ENCODE measurements around the gene IFNL4. TPM values are rescaled to one million over a fixed set of nuclear protein-coding genes. Genes with fewer than 3 reads are reported as not detected.
"Not testable (repeated sequence)": the region's sequence is repeated elsewhere in the genome, so short reads cannot be mapped to it uniquely, and the experiment has no call there.

The IFNL4 gene
- total RNA-seq, 2 donors from 2014 or later: not detected

DNA sequence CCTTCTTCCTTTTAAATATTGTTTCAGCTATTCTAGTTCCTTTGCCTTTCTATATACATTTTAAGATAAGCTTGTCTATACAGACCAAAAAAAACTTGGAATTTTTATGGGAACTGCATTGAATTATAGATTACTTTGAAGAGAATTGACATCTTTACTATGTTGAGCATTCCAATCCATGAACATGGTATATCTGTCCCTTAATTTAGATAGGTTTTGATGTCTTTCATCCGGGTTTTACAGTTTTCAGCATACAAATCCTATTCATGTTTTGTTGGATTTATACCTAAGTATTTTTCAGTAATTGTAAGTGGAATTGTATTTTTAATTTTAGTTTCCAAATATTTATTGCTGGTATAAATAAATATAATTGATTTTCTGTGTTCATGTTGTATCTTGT is 35.4 kb upstream of the IFNL4 start:
- Histone ChIP-seq H3K36me3 (no peaks in the 10 kb centered on the region), H3K4me1 (no peaks in the 10 kb centered on the region), H3K4me3 (no peak overlapping the region), H3K9me3 (peaks cover 0 to 51% of the 10 kb centered on the region in 2 donors), H3K27me3 (no peaks in the 10 kb centered on the region), H3K27ac (no peak overlapping the region)
- TF ChIP-seq, protein P1, sequence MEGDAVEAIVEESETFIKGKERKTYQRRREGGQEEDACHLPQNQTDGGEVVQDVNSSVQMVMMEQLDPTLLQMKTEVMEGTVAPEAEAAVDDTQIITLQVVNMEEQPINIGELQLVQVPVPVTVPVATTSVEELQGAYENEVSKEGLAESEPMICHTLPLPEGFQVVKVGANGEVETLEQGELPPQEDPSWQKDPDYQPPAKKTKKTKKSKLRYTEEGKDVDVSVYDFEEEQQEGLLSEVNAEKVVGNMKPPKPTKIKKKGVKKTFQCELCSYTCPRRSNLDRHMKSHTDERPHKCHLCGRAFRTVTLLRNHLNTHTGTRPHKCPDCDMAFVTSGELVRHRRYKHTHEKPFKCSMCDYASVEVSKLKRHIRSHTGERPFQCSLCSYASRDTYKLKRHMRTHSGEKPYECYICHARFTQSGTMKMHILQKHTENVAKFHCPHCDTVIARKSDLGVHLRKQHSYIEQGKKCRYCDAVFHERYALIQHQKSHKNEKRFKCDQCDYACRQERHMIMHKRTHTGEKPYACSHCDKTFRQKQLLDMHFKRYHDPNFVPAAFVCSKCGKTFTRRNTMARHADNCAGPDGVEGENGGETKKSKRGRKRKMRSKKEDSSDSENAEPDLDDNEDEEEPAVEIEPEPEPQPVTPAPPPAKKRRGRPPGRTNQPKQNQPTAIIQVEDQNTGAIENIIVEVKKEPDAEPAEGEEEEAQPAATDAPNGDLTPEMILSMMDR (IDR thresholded peaks at IDR 0.05): no peak
- no peak for DNase-seq (ENCODE audit: low spot score)

DNA sequence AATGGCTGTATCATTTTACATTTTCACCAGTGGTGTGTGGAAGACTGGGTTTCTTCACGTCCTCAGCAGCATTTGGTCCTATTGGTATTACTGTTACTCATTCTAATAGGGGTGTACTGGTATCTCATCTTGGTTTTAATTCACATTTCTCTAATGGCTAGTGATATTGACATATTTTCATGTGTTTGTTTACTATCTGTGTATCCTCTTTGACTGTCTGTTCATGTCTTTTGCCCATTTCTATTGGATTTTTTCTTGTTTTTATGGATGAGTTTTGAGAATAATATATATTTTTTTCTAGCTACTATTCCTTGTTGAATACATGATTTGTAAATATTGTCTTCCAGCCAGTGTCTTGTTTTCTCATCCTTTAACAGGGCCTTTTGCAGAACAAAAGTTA is 33.4 kb upstream of the IFNL4 start:
- DNase-seq (ENCODE audit: low spot score): no peak
- no peaks in the 10 kb centered on the region for H3K36me3 ChIP-seq

DNA sequence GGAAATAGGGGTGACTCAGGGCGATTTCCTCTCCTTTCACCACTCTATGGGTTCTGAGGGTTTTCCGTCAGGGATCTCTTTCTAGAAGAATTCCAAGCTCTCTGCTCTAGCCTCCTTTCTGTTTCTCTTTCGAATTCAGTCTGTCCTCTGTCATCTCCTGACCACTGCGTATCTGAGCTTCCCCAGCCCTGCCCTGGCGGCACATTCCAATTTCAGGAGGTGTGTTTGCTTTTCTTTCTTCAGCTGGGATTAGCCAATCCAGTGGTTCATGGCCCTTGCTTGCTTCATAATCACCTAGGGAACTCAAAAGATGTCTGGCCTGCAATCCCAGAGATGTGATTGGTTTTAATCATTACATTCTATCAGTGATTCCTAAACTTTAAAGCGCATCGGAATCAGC is 28.9 kb upstream of the IFNL4 start:
- no peaks in the 10 kb centered on the region for H3K36me3 ChIP-seq
- peaks cover 0 to 14% of the 10 kb centered on the region in 2 donors for H3K9me3 ChIP-seq
- no peaks in the 10 kb centered on the region for H3K4me1 ChIP-seq
- no peak overlapping the region for H3K27ac ChIP-seq
- no peak overlapping the region for H3K4me3 ChIP-seq
- TF ChIP-seq, protein P1 (IDR thresholded peaks at IDR 0.05): no peak
- no peaks in the 10 kb centered on the region for H3K27me3 ChIP-seq
- DNase-seq (ENCODE audit: low spot score): no peak

More for the DNA sequence above, 33.4 kb upstream of the IFNL4 start:
- Histone ChIP-seq H3K4me3 (no peak overlapping the region), H3K4me1 (no peaks in the 10 kb centered on the region), H3K27me3 (no peaks in the 10 kb centered on the region), H3K9me3 (peaks cover 0 to 38% of the 10 kb centered on the region in 2 donors), H3K27ac (no peak overlapping the region)
- TF ChIP-seq, protein P1 (IDR thresholded peaks at IDR 0.05): no peak

DNA sequence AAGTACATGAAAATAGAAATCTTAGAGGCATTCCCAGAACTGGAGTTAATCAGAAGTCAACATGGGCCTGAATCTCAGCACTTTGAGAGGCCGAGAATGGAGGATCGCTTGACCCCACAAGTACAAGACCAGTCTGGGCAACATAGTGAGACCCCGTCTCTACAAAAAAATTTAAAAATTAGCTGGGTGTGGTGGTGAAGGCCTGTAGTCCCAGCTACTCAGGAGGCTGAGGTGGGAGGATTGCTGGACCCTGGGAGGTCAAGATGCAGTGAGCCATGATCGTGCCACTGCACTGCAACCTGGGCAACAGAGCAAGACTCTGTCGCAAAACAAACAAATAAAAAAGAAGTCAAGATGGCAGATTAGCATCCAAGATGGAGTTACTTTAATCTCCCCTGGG is 28.1 kb upstream of the IFNL4 start:
- Histone ChIP-seq H3K4me1 (no peaks in the 10 kb centered on the region), H3K36me3 (no peaks in the 10 kb centered on the region), H3K27me3 (no peaks in the 10 kb centered on the region), H3K9me3 (peaks cover 0 to 5% of the 10 kb centered on the region in 2 donors), H3K4me3 (no peak overlapping the region), H3K27ac (no peak overlapping the region)
- DNase-seq (ENCODE audit: low spot score): no peak
- TF ChIP-seq, protein P1 (IDR thresholded peaks at IDR 0.05): no peak

DNA sequence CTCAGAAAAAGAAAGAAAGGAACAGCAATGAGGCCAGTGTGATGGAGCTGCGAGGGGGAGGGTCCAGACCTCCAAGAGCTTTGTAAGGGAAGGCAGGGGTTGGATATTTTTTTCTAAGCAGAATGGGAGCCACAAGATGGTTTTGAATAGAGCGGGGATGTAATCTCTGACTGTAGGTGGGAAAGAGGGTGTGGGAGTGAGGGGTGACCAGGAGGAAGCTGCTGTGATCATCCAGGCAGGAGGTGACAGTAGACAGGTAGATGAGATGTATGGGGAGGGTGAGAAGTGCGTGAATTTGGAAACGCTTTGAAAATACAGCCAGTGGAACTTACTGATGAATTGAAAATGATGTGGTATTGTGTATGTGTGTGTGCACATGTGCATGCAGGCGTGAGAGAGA is 26.9 kb upstream of the IFNL4 start:
- Histone ChIP-seq H3K27me3 (no peaks in the 10 kb centered on the region), H3K9me3 (no peaks in the 10 kb centered on the region), H3K27ac (no peak overlapping the region), H3K4me1 (no peaks in the 10 kb centered on the region), H3K36me3 (no peaks in the 10 kb centered on the region), H3K4me3 (no peak overlapping the region)
- TF ChIP-seq, protein P1 (IDR thresholded peaks at IDR 0.05): no peak
- no peak for DNase-seq (ENCODE audit: low spot score)

DNA sequence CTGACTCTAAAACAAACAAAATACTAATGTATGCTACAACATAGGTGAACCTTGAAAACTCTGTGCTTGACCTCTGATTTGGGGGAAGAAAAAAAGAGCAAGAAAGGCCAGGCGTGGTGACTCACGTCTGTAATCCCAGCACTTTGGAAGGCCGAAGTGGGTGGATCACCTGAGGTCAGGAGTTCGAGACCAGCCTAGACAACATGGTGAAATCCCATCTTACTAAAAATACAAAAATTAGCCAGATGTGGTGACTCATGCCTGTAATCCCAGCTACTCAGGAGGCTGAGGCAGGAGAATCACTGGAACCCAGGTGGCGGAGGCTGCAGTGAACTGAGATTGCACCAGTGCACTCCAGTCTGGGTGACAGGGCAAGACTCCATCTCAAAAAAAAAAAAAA is 25.2 kb upstream of the IFNL4 start:
- H3K4me1 ChIP-seq; DNase-seq (ENCODE audit: low spot score); H3K27ac ChIP-seq; H3K27me3 ChIP-seq; H3K9me3 ChIP-seq; H3K4me3 ChIP-seq; H3K36me3 ChIP-seq: not testable (repeated sequence)
